Measurements from ENCODE around the gene SHC3. TPM values are rescaled to one million over a fixed set of nuclear protein-coding genes. Genes with fewer than 3 reads are reported as not detected.

The SHC3 gene
- total RNA-seq, 2 donors from 2014 or later, result 0.95 to 1.3 TPM

GRCh38 chr9:89134709-89135108 lies 43.9 kb downstream of the SHC3 start:
- WGBS, 2 experiments (ENCODE audit: insufficient coverage in 1 of 2, insufficient read length in 1 of 2), result 89 to 100% methylated on average over 1 of the region's 1 CpG
- peaks cover 39% of the 10 kb centered on the region for H3K9me3 Mint-ChIP-seq
- no peak overlapping the region for H3K9ac ChIP-seq (ENCODE audit: extremely low read depth, low read length, poor library complexity, severe bottlenecking)
- H3K27me3 Mint-ChIP-seq (ENCODE audit: insufficient read depth), result peaks cover 3% of the 10 kb centered on the region
- no peak overlapping the region for H3K27ac ChIP-seq (ENCODE audit: low read depth, low read length)
- no peaks in the 10 kb centered on the region for H3K36me3 Mint-ChIP-seq (ENCODE audit: low read depth)
- H3K4me1 ChIP-seq (ENCODE audit: control insufficient read depth, insufficient read depth, low read length), result no peaks in the 10 kb centered on the region
- H3K4me3 Mint-ChIP-seq, result no peak overlapping the region
- H3K4me3 ChIP-seq (ENCODE audit: low read length), result no peak overlapping the region
- no peaks in the 10 kb centered on the region for H3K4me1 Mint-ChIP-seq
- peaks cover 21% of the 10 kb centered on the region for H3K9me3 ChIP-seq (ENCODE audit: control insufficient read depth, low read length)
- H3K27me3 ChIP-seq (ENCODE audit: control insufficient read depth, insufficient read depth, low read length, poor library complexity, severe bottlenecking), result no peaks in the 10 kb centered on the region
- no peak for TF ChIP-seq CTCF (conservative IDR thresholded peaks at IDR 0.05)
- no peaks in the 10 kb centered on the region for H3K36me3 ChIP-seq (ENCODE audit: control insufficient read depth, insufficient read depth, low read length)
- no peak overlapping the region for H3K27ac Mint-ChIP-seq
- DNase-seq, result no peak

- DNase-seq, result no peak
- peaks cover 2% of the 10 kb centered on the region for H3K36me3 Mint-ChIP-seq (ENCODE audit: low read depth)
- H3K9me3 ChIP-seq (ENCODE audit: control insufficient read depth, low read length), result peaks cover 11% of the 10 kb centered on the region
- no peak overlapping the region for H3K4me3 ChIP-seq (ENCODE audit: low read length)
- no peaks in the 10 kb centered on the region for H3K27me3 ChIP-seq (ENCODE audit: control insufficient read depth, insufficient read depth, low read length, poor library complexity, severe bottlenecking)
- no peak overlapping the region for H3K9ac ChIP-seq (ENCODE audit: extremely low read depth, low read length, poor library complexity, severe bottlenecking)
- no peaks in the 10 kb centered on the region for H3K4me1 Mint-ChIP-seq
- H3K4me1 ChIP-seq (ENCODE audit: control insufficient read depth, insufficient read depth, low read length), result no peaks in the 10 kb centered on the region
- H3K27ac Mint-ChIP-seq, result no peak overlapping the region
- no peak overlapping the region for H3K4me3 Mint-ChIP-seq
- H3K36me3 ChIP-seq (ENCODE audit: control insufficient read depth, insufficient read depth, low read length), result no peaks in the 10 kb centered on the region
- no peak for TF ChIP-seq CTCF (conservative IDR thresholded peaks at IDR 0.05)
- H3K9me3 Mint-ChIP-seq, result peaks cover 34% of the 10 kb centered on the region
- no peak overlapping the region for H3K27ac ChIP-seq (ENCODE audit: low read depth, low read length)
- peaks cover 1% of the 10 kb centered on the region for H3K27me3 Mint-ChIP-seq (ENCODE audit: insufficient read depth)
- 95 to 100% methylated on average over 1 to 2 of the region's 2 CpGs for WGBS, 2 experiments (ENCODE audit: insufficient coverage in 1 of 2, insufficient read length in 1 of 2)
Measured at GRCh38 chr9:89122949-89123348, 55.7 kb downstream of the SHC3 start.

GRCh38 chr9:89120704-89121103 lies 57.9 kb downstream of the SHC3 start:
- Histone ChIP-seq H3K36me3 (ENCODE audit: control insufficient read depth, insufficient read depth, low read length) (no peaks in the 10 kb centered on the region), H3K27me3 (ENCODE audit: control insufficient read depth, insufficient read depth, low read length, poor library complexity, severe bottlenecking) (no peaks in the 10 kb centered on the region), H3K4me1 (ENCODE audit: control insufficient read depth, insufficient read depth, low read length) (no peaks in the 10 kb centered on the region), H3K27ac (ENCODE audit: low read depth, low read length) (no peak overlapping the region), H3K9me3 (ENCODE audit: control insufficient read depth, low read length) (no peaks in the 10 kb centered on the region), H3K4me3 (ENCODE audit: low read length) (no peak overlapping the region), H3K9ac (ENCODE audit: extremely low read depth, low read length, poor library complexity, severe bottlenecking) (no peak overlapping the region)
- no peak overlapping the region for H3K27ac Mint-ChIP-seq
- no peaks in the 10 kb centered on the region for H3K36me3 Mint-ChIP-seq (ENCODE audit: low read depth)
- H3K27me3 Mint-ChIP-seq (ENCODE audit: insufficient read depth), result no peaks in the 10 kb centered on the region
- TF ChIP-seq CTCF (conservative IDR thresholded peaks at IDR 0.05), result no peak
- no peak overlapping the region for H3K4me3 Mint-ChIP-seq
- H3K4me1 Mint-ChIP-seq, result no peaks in the 10 kb centered on the region
- no peak for DNase-seq
- 94% methylated on average over 2 of the region's 3 CpGs; no CpG with 5 or more reads in 1 of the 2 experiments for WGBS, 2 experiments (ENCODE audit: insufficient coverage in 1 of 2, insufficient read length in 1 of 2)
- peaks cover 15% of the 10 kb centered on the region for H3K9me3 Mint-ChIP-seq
